ENCODE results near the gene RAPGEF4. TPM values are rescaled to one million over a fixed set of nuclear protein-coding genes. Genes with fewer than 3 reads are reported as not detected.

RAPGEF4 gene
- polyA plus RNA-seq, 3 donors, result not detected

- Mint-ChIP-seq H3K27me3 (ENCODE audit: low read depth in 3 of 3) (peaks cover 0 to 4% (median 2%) of the 10 kb centered on the region in 3 donors), H3K4me3 (no peak overlapping the region), H3K9me3 (no peaks in the 10 kb centered on the region), H3K36me3 (peaks cover 0 to 4% of the 10 kb centered on the region in 2 donors), H3K27ac (no peak overlapping the region), H3K4me1 (peaks cover 40% of the 10 kb centered on the region)
- no peak for TF ChIP-seq CTCF (IDR thresholded peaks at IDR 0.05)
- Histone ChIP-seq H3K27me3 (ENCODE audit: control insufficient read depth in 2 of 2, insufficient read depth in 2 of 2, low read length in 2 of 2) (no peaks in the 10 kb centered on the region), H3K36me3 (replicated peaks in 1 of 2; ENCODE audit: control insufficient read depth in 1 of 2, insufficient read depth in 2 of 2, low read length in 2 of 2) (no peaks in the 10 kb centered on the region), H3K4me3 (replicated peaks in 1 of 3; ENCODE audit: low read depth in 2 of 3, low read length in 3 of 3) (no peak overlapping the region), H3K4me1 (ENCODE audit: control insufficient read depth in 1 of 2, insufficient read depth in 2 of 2, low read length in 2 of 2) (peaks cover 36 to 37% of the 10 kb centered on the region in 2 donors), H4K20me1 (ENCODE audit: insufficient read depth, low read length) (no peaks in the 10 kb centered on the region), H2AFZ (ENCODE audit: insufficient read depth, low read depth, low read length, poor library complexity, severe bottlenecking) (no peak overlapping the region), H3K4me2 (replicated peaks; ENCODE audit: extremely low read depth, low read length, poor library complexity, severe bottlenecking) (no peak overlapping the region), H3K79me2 (ENCODE audit: insufficient read depth, low read length) (no peaks in the 10 kb centered on the region), H3K27ac (ENCODE audit: low read depth in 1 of 2, low read length in 2 of 2) (no peak overlapping the region), H3K9ac (ENCODE audit: insufficient read depth, low read length, poor library complexity, severe bottlenecking) (no peak overlapping the region), H3K9me3 (replicated peaks in 1 of 2; ENCODE audit: control insufficient read depth in 1 of 2, insufficient read depth in 1 of 2, low read length in 2 of 2) (no peaks in the 10 kb centered on the region)
- DNase-seq, result no peak
- intact Hi-C loops (cut with micrococcal nuclease), result no loop called here
- WGBS (ENCODE audit: insufficient coverage), result no CpG with 5 or more reads among the region's 2 CpGs
Measured at GRCh38 chr2:173045181-173045580, 309.5 kb downstream of the RAPGEF4 start.

GRCh38 chr2:173048522-173048896 lies 312.9 kb downstream of the RAPGEF4 start:
- no peaks in the 10 kb centered on the region for H4K20me1 ChIP-seq (ENCODE audit: insufficient read depth, low read length)
- peak overlapping the region; percentile 36 for H3K4me2 ChIP-seq (replicated peaks; ENCODE audit: extremely low read depth, low read length, poor library complexity, severe bottlenecking)
- no peaks in the 10 kb centered on the region for H3K79me2 ChIP-seq (ENCODE audit: insufficient read depth, low read length)
- Mint-ChIP-seq H3K9me3 (no peaks in the 10 kb centered on the region), H3K4me1 (peaks cover 50% of the 10 kb centered on the region), H3K36me3 (no peaks in the 10 kb centered on the region), H3K27me3 (ENCODE audit: low read depth in 3 of 3) (peaks cover 0 to 4% (median 0%) of the 10 kb centered on the region in 3 donors), H3K27ac (peak overlapping the region; percentile 87 to 99 (median 95)), H3K4me3 (peak overlapping the region in 1 of 2 donors; percentile 60)
- peak overlapping the region in 1 of 2 donors; percentile 85 for H3K27ac ChIP-seq (ENCODE audit: low read depth in 1 of 2, low read length in 2 of 2)
- WGBS (ENCODE audit: insufficient coverage), result 100% methylated on average over 1 of the region's 3 CpGs
- H3K4me1 ChIP-seq (ENCODE audit: control insufficient read depth in 1 of 2, insufficient read depth in 2 of 2, low read length in 2 of 2), result peaks cover 49% of the 10 kb centered on the region in 2 donors
- H2AFZ ChIP-seq (ENCODE audit: insufficient read depth, low read depth, low read length, poor library complexity, severe bottlenecking), result no peak overlapping the region
- no peak for TF ChIP-seq CTCF (IDR thresholded peaks at IDR 0.05)
- H3K27me3 ChIP-seq (ENCODE audit: control insufficient read depth in 2 of 2, insufficient read depth in 2 of 2, low read length in 2 of 2), result no peaks in the 10 kb centered on the region
- no peaks in the 10 kb centered on the region for H3K36me3 ChIP-seq (replicated peaks in 1 of 2; ENCODE audit: control insufficient read depth in 1 of 2, insufficient read depth in 2 of 2, low read length in 2 of 2)
- intact Hi-C loops (cut with micrococcal nuclease), result no loop called here
- no peak overlapping the region for H3K4me3 ChIP-seq (replicated peaks in 1 of 3; ENCODE audit: low read depth in 2 of 3, low read length in 3 of 3)
- no peaks in the 10 kb centered on the region for H3K9me3 ChIP-seq (replicated peaks in 1 of 2; ENCODE audit: control insufficient read depth in 1 of 2, insufficient read depth in 1 of 2, low read length in 2 of 2)
- peak overlapping the region; percentile 30 for H3K9ac ChIP-seq (ENCODE audit: insufficient read depth, low read length, poor library complexity, severe bottlenecking)
- DNase-seq, result peak in 1 of 3 donors; percentile 67
